GM20000 (cell line): ENCODE data around the gene HECTD1.
"Not testable (repeated sequence)": the region's sequence is repeated elsewhere in the genome, so short reads cannot be mapped to it uniquely, and the experiment has no call there.

Experiments
- DNase-seq: peaks from one replicate; pipeline ENCODE4 v3.0.0; 2012; ENCODE audit warnings: low spot score
- TF ChIP-seq, protein P1 (sequence below): IDR thresholded peaks from 2 replicates; pipeline ENCODE4 v1.5.1; 2012; ENCODE audit warnings: mild to moderate bottlenecking, control low read depth; ENCODE audit errors: extremely low read depth, missing control alignments

The HECTD1 gene

DNA sequence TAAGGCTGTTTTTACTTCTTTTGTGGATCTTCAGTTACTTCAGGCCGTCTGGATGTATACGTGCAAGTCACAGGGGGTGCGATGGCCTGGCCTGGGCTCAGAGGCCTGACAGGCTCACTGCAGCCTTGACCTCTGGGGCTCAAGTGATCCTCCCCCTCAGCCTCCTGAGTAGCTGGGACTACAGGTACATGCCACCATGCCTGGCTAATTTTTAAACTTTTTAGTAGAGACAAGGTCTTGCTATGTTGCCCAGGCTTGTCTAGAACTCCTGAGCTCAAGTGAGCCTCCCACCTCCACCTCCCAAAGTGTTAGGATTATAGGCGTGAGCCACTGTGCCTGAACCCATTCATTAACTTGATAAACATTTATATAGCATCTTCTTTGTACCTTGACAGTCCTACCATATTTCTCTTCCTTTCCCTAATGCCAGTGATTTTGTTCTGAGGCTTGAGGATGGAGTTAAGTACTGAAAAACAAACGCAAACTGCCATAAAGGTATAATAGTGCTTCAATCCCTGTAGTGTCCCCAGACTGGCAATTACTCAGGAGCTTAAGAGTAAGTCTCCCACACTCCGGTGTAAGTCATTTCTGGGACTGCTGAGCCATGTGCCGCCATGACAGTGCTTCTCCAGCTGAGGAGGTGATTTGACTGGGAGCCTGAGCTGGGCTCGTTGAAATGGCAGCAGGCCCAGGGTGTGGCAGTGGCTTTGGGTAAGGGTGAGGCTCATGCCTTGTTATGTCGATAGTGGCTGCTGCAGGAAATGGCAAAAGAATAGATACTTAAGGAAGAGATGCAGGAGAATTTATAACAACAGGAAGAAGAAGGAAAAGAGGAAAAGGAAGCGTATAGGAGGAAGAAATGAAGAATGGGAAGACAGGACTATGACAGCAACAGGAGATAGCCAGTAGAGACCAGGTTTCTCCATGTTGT lies 43.7 kb upstream of the HECTD1 start:
- no peak for DNase-seq
- TF ChIP-seq, protein P1, sequence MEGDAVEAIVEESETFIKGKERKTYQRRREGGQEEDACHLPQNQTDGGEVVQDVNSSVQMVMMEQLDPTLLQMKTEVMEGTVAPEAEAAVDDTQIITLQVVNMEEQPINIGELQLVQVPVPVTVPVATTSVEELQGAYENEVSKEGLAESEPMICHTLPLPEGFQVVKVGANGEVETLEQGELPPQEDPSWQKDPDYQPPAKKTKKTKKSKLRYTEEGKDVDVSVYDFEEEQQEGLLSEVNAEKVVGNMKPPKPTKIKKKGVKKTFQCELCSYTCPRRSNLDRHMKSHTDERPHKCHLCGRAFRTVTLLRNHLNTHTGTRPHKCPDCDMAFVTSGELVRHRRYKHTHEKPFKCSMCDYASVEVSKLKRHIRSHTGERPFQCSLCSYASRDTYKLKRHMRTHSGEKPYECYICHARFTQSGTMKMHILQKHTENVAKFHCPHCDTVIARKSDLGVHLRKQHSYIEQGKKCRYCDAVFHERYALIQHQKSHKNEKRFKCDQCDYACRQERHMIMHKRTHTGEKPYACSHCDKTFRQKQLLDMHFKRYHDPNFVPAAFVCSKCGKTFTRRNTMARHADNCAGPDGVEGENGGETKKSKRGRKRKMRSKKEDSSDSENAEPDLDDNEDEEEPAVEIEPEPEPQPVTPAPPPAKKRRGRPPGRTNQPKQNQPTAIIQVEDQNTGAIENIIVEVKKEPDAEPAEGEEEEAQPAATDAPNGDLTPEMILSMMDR: no peak

DNA sequence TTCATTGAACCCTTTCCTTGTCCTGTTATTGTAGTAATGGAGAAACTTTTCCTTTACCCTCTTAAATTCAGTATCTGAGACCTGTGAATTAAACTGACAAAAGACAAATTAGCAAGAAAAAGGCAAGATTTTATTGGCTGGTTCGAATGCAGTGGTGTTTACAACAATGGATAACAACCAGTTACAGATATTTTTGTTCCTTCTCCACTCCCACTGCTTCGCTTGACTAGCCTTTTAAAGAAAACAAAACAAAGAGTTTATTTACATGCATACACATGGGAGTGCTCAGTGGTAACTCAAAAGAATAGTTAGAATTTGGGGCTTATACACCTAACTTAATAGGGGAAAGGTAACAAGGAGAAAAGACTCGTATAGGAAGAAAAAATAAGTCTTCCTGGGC lies 37.0 kb upstream of the HECTD1 start:
- TF ChIP-seq, protein P1: no peak
- DNase-seq: no peak

DNA sequence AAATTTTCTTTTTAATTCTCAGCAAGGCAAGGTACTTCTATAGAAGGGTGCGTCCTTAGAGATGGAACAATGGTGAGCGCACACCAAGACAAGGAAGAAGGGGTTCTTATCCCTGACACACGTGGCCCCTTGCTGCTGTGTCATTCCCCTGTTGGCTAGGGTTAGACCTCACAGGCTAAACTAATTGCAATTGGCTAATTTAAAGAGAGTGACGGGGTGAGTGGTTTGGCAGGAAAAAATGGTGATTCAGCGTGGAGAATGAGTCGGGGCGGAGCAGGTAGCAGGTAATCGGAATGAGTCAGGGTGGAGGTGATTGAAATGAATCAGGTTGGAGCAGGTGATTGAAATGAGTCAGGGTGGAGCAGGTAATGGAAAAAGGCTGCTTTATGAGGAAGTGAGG lies 36.3 kb upstream of the HECTD1 start:
- no peak for DNase-seq
- TF ChIP-seq, protein P1: no peak

DNA sequence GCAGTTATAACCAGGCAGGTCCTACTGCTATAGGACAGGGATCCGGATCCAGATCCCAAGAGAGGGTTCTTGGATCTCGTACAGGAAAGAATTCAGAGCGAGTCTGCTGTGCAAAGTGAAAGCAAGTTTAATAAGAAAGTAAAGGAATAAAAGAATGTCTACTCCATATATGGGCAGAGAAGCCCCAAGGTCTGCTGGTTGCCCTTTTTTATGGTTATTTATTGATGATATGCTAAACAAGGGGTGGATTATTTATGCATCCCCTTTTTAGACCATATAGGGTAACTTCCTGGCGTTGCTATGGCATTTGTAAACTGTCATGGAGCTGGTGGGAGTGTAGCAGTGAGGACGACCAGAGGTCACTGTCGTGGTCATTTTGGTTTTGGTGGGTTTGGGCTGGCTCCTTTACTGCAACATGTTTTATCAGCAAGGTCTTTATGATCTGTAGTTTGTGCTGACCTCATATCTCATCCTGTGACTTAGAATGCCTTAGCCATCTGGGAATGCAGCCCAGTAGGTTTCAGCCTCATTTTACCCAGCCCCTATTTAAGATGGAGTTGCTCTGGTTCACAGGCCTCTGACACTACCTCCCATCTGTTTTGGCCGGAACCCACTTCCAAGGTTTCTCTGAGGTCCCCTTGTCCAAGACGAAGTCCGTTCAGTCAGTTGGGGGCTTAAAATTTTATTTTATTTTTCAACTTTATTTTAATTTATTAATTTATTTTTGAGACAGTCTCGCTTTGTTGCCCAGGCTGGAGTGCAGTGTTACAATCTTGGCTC lies 34.8 kb upstream of the HECTD1 start:
- DNase-seq: not testable (repeated sequence)

DNA sequence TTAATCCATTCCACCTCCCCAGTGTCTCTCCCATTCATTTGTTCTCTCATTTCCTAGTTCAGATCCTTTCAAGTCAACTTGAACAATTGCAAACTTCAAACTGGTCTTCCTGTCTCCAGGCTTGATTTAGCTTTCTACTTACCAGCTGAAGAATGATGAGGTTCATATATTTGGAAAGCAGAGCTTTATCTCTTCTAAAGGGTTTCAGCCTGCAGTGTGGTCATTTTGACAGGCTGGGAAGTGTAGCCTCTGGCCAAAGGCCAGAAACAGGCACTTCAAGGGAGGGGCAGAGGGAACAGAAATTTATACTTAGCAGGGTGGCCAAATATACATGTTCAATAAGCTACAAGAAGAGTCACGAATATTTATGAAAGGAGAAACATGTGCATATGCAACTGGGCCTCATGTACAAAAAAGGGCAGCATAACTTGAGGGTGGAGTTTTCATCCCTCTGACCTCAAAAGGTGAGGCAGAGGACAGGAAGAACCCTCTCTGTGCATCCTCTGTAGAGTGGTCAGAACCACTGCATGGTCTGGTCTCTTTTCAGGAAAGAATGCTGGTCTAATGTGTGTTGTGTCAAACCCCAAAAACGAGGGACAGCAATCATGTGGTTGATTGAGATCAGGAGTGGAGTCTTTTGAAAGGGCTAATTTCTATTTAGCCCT lies 34.0 kb upstream of the HECTD1 start:
- no peak for DNase-seq
- TF ChIP-seq, protein P1: no peak

DNA sequence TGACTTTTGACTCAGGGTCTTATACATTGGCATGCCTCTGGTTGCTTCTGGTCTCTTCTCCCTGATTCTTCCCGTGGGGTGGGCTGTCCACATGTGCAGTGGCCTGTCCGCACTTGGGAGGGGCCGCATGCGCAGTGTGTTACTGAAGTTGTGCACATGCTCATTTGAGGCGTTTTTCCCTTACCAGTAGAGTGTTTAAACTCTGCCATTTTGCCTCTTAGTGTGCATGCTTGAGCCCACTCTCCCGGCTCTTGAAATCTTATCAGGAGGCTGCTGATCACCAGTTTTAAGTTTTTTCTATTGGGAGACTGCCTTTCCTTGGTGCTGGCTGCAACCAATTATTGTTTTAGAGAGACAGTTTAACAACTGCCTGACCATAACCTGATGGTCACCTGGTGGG lies 32.1 kb upstream of the HECTD1 start:
- TF ChIP-seq, protein P1: no peak
- no peak for DNase-seq

DNA sequence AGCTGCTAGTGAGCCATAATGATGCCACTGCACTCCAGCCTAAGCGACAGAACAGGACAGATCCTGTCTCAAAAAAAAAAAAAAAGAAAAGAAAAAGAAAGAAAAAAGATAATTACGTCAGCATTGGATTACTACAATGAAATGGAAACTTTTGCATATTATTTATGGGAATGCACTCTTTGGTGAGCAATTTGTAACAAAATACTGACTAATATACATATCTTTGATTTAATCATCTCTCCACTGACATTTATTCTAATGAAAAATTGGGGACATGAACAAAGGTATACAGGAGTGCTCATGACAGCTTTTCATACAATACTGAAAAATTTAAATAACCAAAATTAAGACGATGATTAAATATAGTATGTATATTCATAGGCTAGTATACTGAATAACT lies 27.9 kb upstream of the HECTD1 start:
- TF ChIP-seq, protein P1: no peak

More for the DNA sequence above, 27.9 kb upstream of the HECTD1 start:
- DNase-seq: no peak
